GM10266 (cell line): ENCODE measurements around the gene PGM5.

Experiments
- DNase-seq: peaks from one replicate; pipeline ENCODE4 v3.0.0; 2012; ENCODE audit errors: extremely low spot score
- TF ChIP-seq, protein P1 (sequence below): IDR thresholded peaks from 2 replicates; pipeline ENCODE4 v1.5.1; 2012; ENCODE audit warnings: mild to moderate bottlenecking, low read depth; ENCODE audit not compliant: control insufficient read depth, insufficient read depth; ENCODE audit errors: missing control alignments

PGM5 gene

GRCh38 chr9:68457803-68458202, 101.4 kb downstream of the PGM5 start:
- DNase-seq: no peak
- TF ChIP-seq, protein P1, sequence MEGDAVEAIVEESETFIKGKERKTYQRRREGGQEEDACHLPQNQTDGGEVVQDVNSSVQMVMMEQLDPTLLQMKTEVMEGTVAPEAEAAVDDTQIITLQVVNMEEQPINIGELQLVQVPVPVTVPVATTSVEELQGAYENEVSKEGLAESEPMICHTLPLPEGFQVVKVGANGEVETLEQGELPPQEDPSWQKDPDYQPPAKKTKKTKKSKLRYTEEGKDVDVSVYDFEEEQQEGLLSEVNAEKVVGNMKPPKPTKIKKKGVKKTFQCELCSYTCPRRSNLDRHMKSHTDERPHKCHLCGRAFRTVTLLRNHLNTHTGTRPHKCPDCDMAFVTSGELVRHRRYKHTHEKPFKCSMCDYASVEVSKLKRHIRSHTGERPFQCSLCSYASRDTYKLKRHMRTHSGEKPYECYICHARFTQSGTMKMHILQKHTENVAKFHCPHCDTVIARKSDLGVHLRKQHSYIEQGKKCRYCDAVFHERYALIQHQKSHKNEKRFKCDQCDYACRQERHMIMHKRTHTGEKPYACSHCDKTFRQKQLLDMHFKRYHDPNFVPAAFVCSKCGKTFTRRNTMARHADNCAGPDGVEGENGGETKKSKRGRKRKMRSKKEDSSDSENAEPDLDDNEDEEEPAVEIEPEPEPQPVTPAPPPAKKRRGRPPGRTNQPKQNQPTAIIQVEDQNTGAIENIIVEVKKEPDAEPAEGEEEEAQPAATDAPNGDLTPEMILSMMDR: no peak

DNA sequence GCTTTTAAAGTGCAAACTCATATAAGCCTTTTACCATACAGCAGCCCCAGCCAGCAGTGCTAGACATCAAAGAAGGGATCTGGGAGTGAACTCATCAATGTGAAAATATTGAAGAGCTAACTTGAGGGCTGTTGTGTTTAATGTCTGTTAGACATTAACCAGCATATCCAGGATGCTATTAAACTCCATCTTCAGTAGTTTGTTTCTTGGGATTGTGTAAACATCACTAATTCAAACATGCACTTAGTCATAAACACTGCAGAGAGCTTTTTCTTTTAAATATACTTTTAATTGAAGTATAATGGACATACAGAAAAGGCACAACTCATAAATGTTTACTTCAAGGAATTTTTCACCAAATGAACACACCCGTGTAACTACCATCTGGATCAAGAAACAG, 102.5 kb downstream of the PGM5 start:
- TF ChIP-seq, protein P1: no peak
- no peak for DNase-seq

GRCh38 chr9:68462105-68462775, 105.8 kb downstream of the PGM5 start:
- DNase-seq: no peak
- TF ChIP-seq, protein P1: no peak

GRCh38 chr9:68470067-68470466, 113.7 kb downstream of the PGM5 start:
- DNase-seq: no peak

DNA sequence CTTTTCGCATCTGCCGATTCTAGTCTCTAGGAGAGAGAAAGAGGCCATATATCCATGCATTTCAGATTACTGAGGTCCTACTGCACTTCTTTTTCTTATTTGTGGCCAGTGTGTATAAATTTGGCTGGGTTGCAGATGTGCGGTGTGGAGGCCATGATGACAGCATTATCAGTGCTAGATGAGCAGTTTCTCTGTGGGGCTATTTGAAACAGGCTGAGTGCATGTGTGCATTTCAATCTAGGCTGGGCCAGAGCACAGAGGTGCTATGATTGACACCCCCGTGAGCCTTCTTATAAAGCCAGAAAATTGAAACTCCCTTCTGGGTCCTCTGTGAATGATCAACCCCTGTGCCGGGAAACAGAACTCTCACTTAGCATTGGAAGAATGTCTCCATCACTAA, 114.2 kb downstream of the PGM5 start:
- TF ChIP-seq, protein P1: no peak
- no peak for DNase-seq

More at GRCh38 chr9:68470067-68470466, 113.7 kb downstream of the PGM5 start:
- TF ChIP-seq, protein P1: no peak

GRCh38 chr9:68472119-68472518, 115.7 kb downstream of the PGM5 start:
- TF ChIP-seq, protein P1: no peak
- no peak for DNase-seq

GRCh38 chr9:68473790-68474189, 117.4 kb downstream of the PGM5 start:
- TF ChIP-seq, protein P1: no peak
- DNase-seq: no peak
